ENCODE data around the gene PPP2R1B.

GRCh38 chr11:111815489-111815888 is 49.3 kb upstream of the PPP2R1B start:
- no peak for TF ChIP-seq TCF12 (IDR thresholded peaks at IDR 0.05; ENCODE audit: low read depth)
- TF ChIP-seq CREB1 (IDR thresholded peaks at IDR 0.05; ENCODE audit: low read depth): no peak
- TF ChIP-seq, protein P1, sequence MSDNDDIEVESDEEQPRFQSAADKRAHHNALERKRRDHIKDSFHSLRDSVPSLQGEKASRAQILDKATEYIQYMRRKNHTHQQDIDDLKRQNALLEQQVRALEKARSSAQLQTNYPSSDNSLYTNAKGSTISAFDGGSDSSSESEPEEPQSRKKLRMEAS (IDR thresholded peaks at IDR 0.05): no peak
- no peak for TF ChIP-seq FOXM1 (IDR thresholded peaks at IDR 0.05; ENCODE audit: borderline replicate concordance, low read depth)
- TF ChIP-seq TAF1 (IDR thresholded peaks at IDR 0.05; ENCODE audit: low read depth): no peak
- TF ChIP-seq TEAD4 (IDR thresholded peaks at IDR 0.05): no peak
- TF ChIP-seq REST (IDR thresholded peaks at IDR 0.05; ENCODE audit: low read depth): no peak
- TF ChIP-seq RAD21 (IDR thresholded peaks at IDR 0.05; ENCODE audit: low read depth): no peak
- no peak for TF ChIP-seq NFIC (IDR thresholded peaks at IDR 0.05)
- TF ChIP-seq CEBPB (IDR thresholded peaks at IDR 0.05): no peak
- TF ChIP-seq EP300 (IDR thresholded peaks at IDR 0.05; ENCODE audit: borderline replicate concordance): no peak
- TF ChIP-seq, protein P2, sequence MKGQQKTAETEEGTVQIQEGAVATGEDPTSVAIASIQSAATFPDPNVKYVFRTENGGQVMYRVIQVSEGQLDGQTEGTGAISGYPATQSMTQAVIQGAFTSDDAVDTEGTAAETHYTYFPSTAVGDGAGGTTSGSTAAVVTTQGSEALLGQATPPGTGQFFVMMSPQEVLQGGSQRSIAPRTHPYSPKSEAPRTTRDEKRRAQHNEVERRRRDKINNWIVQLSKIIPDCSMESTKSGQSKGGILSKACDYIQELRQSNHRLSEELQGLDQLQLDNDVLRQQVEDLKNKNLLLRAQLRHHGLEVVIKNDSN (IDR thresholded peaks at IDR 0.05): no peak
